ENCODE data around the gene BACH2. TPM values are rescaled to one million over a fixed set of nuclear protein-coding genes. Genes with fewer than 3 reads are reported as not detected.
"Not testable (repeated sequence)": the region's sequence is repeated elsewhere in the genome, so short reads cannot be mapped to it uniquely, and the experiment has no call there.

Gene BACH2
- polyA plus RNA-seq, 1 experiment: 2.2 TPM

- DNase-seq (ENCODE audit: low read depth, low spot score): no peak
- ChIA-PET POLR2A (no interaction called here), CTCF (interaction anchor here (0.7 to 1.1 kb wide), 2 partner anchors 30 to 381 kb away, joined by 3 read pairs; no protein-coding TSS in a partner anchor)
- no peak for TF ChIP-seq CTCF (IDR thresholded peaks at IDR 0.05; ENCODE audit: low read depth, low read length)
- Histone ChIP-seq H3K27me3 (ENCODE audit: control insufficient read depth, insufficient read depth, low read length) (no peaks in the 10 kb centered on the region), H3K27ac (ENCODE audit: low read depth, low read length) (no peak overlapping the region), H3K4me3 (ENCODE audit: low read depth, low read length) (no peak overlapping the region), H3K9me3 (ENCODE audit: control insufficient read depth, insufficient read depth, low read length) (no peaks in the 10 kb centered on the region)
These were observed 128.9 kb downstream of the BACH2 start for GRCh38 chr6:90167514-90168379.

- H3K4me3 ChIP-seq (ENCODE audit: low read depth, low read length); H3K9me3 ChIP-seq (ENCODE audit: control insufficient read depth, insufficient read depth, low read length); POLR2A ChIA-PET; H3K27ac ChIP-seq (ENCODE audit: low read depth, low read length); DNase-seq (ENCODE audit: low read depth, low spot score); H3K27me3 ChIP-seq (ENCODE audit: control insufficient read depth, insufficient read depth, low read length): not testable (repeated sequence)
- CTCF ChIA-PET: interaction anchor here (1.1 kb wide), 1 partner anchor 29 kb away, joined by 3 read pairs; no protein-coding TSS in a partner anchor
These were observed 130.3 kb downstream of the BACH2 start for GRCh38 chr6:90166155-90166924.

GRCh38 chr6:90162648-90163387 lies 133.8 kb downstream of the BACH2 start:
- ChIA-PET POLR2A (no interaction called here), CTCF (no interaction called here)
- H3K9me3 ChIP-seq (ENCODE audit: control insufficient read depth, insufficient read depth, low read length): no peaks in the 10 kb centered on the region
- TF ChIP-seq CTCF (IDR thresholded peaks at IDR 0.05; ENCODE audit: low read depth, low read length): no peak
- DNase-seq (ENCODE audit: low read depth, low spot score): no peak
- no peak overlapping the region for H3K27ac ChIP-seq (ENCODE audit: low read depth, low read length)
- H3K4me3 ChIP-seq (ENCODE audit: low read depth, low read length): no peak overlapping the region
- no peaks in the 10 kb centered on the region for H3K27me3 ChIP-seq (ENCODE audit: control insufficient read depth, insufficient read depth, low read length)

- H3K9me3 ChIP-seq (ENCODE audit: control insufficient read depth, insufficient read depth, low read length): no peaks in the 10 kb centered on the region
- TF ChIP-seq CTCF (IDR thresholded peaks at IDR 0.05; ENCODE audit: low read depth, low read length): no peak
- H3K4me3 ChIP-seq (ENCODE audit: low read depth, low read length): no peak overlapping the region
- H3K27me3 ChIP-seq (ENCODE audit: control insufficient read depth, insufficient read depth, low read length): no peaks in the 10 kb centered on the region
- no peak overlapping the region for H3K27ac ChIP-seq (ENCODE audit: low read depth, low read length)
- no peak for DNase-seq (ENCODE audit: low read depth, low spot score)
- ChIA-PET CTCF (no interaction called here), POLR2A (no interaction called here)
These were observed 136.6 kb downstream of the BACH2 start for GRCh38 chr6:90160013-90160412.

GRCh38 chr6:90159452-90159851 lies 137.2 kb downstream of the BACH2 start:
- ChIA-PET POLR2A (no interaction called here), CTCF (no interaction called here)
- DNase-seq (ENCODE audit: low read depth, low spot score): no peak
- Histone ChIP-seq H3K27ac (ENCODE audit: low read depth, low read length) (no peak overlapping the region), H3K27me3 (ENCODE audit: control insufficient read depth, insufficient read depth, low read length) (no peaks in the 10 kb centered on the region), H3K9me3 (ENCODE audit: control insufficient read depth, insufficient read depth, low read length) (no peaks in the 10 kb centered on the region), H3K4me3 (ENCODE audit: low read depth, low read length) (no peak overlapping the region)
- TF ChIP-seq CTCF (IDR thresholded peaks at IDR 0.05; ENCODE audit: low read depth, low read length): no peak

All from AG04450 (cell line).